Esophagus mucosa (tissue), 1 donor: Measurements from ENCODE around the gene KCNT2. TPM values are rescaled to one million over a fixed set of nuclear protein-coding genes. Genes with fewer than 3 reads are reported as not detected.

Experiments used
- ATAC-seq: fragments of 200-7000 bp; cut with Tn5 transposase; one replicate; pipeline ENCODE4 v1.9.1; 2020
- total RNA-seq: library from RNA; stranded (reverse); gene quantifications from one replicate; pipeline ENCODE4 v1.2.4, GENCODE V29; 2023
- donor health status: DM: yes; HTN: yes; CAD: no.

KCNT2 gene
- total RNA-seq, 1 donor from 2014 or later, result 0.20 TPM

DNA sequence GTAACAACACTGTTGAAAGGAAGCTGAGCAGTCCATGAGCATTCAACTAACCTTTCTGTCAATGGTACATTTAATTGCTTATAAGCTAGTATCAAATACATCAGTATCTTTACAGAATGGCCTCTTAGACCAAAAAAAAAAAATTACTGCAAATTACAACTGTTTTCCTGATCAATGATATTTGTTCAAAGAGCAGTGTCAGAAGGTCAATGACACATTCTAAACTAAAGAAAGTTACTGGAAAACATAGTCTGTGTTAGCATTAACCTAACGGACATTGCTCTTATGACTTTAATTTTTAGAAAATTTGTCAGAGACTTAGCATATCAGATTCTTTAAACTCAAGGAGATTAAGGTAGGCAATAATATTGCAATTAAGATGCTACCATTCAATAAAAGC, 162.5 kb downstream of the KCNT2 start:
- ATAC-seq, result no peak

GRCh38 chr1:196444634-196445033, 163.6 kb downstream of the KCNT2 start:
- no peak for ATAC-seq

DNA sequence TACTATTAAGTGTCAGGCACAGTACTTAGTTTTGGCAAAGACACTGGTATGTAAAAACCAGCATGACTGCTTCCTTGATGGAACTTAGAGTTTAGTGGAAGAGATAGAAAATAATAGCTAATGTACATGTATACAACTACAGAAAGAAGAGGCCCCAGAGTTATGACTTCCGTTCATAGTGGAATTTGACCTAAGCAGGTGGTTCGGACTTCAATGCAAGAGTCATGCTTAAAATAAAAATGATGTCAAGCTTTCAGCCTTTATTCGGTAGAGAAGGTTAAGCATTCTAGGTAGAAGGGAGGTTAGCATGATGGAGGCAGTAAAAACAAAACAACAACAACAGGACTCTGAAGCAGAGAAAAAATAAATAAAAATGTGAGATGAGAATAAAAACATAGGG, 165.9 kb downstream of the KCNT2 start:
- no peak for ATAC-seq

DNA sequence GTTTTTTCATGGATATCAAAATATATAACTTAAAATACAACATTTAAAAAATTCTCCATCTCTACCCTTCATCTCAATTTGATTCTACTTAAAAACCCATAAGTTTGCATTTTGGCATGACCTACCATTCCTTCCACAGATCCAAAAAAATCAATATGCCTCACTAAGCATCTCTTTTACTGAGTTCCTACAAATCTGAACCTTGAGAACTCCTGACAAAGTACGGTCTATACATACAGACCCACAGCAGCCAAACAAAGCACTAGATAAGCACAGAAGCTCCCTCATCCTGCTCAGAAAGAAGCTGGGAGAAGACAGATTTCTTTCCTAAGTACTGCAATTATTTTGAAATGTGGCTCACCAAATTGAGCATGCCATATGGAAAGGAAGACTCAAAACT, 167.5 kb downstream of the KCNT2 start:
- ATAC-seq, result no peak

DNA sequence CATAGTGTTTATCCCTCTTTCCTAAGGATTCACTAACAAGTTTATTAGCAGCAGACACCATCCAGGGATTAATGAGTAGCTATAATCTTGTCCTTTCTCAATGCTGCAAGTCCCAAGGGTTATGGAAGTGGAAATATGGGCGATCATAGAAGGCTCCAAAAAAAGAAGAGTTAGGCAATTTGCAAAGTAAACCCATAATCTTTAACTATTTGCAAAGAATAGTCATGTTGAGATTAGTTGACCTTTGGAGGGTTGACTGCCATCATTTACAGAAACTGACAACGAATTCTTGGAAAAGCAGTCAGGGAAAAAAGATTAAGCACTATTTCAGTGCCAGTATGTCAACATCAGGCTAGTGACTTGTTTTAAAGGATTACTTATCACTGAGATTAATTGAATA, 169.9 kb downstream of the KCNT2 start:
- ATAC-seq, result no peak

DNA sequence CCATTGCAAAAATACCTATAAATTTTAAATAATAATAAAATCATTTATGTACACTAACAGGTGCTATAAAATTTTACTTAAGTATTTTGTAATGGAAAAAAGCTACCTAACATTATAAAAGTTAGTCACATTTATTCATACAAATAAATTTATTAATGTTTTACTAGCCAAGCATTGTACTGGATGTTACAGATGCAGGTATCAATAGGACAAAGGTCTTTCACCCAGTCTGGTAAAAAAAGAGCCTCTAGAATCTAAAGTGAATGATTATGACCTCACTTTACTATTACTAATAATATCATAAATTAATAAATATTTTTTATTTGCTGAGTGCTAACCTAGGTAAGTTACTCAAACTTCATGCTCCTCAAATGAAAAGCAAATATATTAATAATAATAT, 170.6 kb downstream of the KCNT2 start:
- no peak for ATAC-seq

- no peak for ATAC-seq
Measured at GRCh38 chr1:196433000-196433399, 175.2 kb downstream of the KCNT2 start.

GRCh38 chr1:196427976-196428734, 180.1 kb downstream of the KCNT2 start:
- ATAC-seq, result no peak

GRCh38 chr1:196425513-196425912, 182.7 kb downstream of the KCNT2 start:
- no peak for ATAC-seq

GRCh38 chr1:196423612-196424011, 184.6 kb downstream of the KCNT2 start:
- ATAC-seq, result no peak

DNA sequence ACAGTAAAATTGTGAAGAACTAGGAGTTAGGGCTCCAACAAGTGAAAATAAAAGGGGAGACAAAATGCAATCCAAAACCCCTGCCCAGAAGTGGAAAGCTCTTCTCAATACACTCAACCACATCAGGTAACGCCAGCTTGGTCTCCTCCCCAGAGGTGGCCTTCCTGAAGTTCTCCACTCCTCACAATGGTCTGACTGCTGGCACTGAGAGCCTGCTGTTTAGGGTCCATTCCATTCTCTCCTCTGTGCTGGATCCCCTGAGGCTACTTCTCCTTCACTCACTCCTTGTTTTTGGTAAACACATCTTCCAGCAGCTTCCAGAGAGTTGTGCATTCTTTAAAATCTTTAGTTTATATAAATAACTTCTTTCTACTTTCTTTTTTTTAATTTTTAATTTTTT, 189.5 kb downstream of the KCNT2 start:
- no peak for ATAC-seq

DNA sequence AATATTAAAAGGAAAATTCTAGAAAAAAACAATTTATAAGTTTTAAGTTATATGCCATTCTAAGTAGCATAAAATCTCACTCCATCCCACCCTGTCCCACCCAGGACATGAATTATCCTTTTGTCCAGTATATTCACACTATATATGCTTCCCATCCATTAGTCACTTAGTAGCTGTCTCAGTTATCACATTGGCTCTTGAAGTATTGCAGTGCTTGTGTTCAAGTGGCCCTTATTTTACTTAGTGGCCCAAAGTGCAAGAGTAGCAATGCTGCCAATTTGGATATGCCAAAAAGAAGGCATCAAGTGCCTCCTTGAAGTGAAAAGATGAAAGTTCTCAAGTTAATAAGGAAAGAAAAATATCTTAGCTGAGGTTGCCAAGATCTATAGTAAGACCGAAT, 192.3 kb downstream of the KCNT2 start:
- ATAC-seq, result no peak

DNA sequence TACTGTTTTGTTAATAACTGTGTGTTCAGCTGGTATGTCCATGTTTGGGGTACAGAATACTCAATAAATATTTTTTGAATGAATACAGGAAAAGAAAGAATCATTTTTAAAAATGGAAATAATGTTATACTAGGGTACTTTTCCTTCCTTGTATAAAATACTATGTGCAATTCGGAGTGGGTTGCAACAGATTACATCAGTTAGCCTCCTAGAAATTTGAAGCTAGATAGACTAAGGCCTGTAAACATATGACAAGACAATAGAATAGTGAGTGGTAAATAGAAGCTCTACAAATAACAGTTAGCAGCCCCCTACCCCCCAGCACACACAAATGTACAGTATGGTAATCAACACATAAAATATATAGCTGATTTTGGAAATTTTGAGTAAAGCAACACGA, 195.9 kb downstream of the KCNT2 start:
- no peak for ATAC-seq

DNA sequence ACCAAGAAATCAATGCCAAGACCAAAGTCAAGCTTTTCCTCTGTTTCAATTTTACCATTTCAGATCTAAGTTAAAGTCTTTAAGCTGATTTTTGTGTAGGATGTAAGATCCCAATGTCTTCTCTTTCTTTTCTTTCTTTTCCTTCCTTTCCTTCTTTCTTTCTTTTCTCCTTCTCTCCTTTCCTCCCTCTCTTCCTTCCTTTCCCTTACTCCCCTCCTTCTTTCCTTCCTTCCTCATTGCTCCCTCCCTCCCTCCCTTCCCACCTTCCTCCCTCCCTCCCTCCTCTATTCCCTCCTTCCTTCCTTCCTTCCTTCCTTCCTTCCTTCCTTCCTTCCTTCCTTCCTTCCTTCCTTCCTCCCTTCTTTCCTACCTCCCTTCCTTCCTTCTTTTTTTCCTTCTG, 197.5 kb downstream of the KCNT2 start:
- ATAC-seq, result no peak

DNA sequence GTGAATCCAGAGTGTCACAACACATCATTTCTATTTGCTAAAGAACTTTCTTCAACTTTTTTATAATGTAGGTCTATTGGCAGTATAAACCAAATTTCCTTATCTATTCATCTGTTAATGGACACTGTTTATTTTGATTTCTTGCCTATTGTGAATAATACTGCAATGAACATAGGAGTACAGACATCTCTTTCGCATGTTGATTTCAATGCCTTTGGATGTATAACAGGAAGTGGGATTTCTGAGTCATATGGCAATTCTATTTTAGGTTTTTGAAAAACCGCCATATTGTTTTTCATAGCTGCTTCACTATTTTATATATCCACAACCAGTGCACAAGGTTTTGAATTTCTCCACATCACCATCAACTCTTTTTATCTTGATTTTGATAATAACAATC, 198.7 kb downstream of the KCNT2 start:
- no peak for ATAC-seq

DNA sequence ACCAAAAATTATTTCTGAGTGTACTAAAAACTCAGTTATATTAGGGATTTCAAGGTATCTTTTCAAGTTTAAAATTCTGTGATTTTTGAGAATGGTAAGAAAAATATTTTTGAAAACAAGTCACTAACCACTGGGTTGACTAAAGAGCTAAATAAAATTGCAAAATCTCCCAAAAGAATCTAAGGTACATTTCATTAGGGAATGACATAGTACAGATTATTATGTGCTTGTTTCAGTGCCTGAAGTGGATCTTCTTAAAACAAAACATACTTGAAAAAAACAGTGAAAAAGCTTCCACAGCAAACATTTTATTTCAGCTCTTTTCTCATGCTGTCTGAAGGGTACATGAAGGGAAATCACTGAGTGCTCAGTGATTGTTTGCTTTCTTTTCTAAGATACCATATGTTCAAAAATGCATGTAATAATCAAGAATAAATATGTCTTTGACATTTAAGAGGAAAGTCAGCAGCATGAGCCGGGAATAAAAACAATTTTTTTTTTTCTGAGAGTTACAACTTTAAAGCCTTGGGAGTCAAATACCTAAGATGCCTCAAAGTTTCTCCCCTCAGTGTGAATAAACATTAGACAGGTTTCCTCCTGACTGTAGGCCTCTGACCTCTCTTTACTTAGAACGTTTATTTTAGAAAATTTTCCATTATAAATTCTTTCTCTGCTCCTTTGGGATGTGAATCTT, 200.7 kb downstream of the KCNT2 start:
- ATAC-seq, result no peak

- no peak for ATAC-seq
Measured at GRCh38 chr1:196405839-196406238, 202.4 kb downstream of the KCNT2 start.

- no peak for ATAC-seq
Measured at GRCh38 chr1:196403803-196404690, 204.2 kb downstream of the KCNT2 start.

- ATAC-seq, result no peak
Measured at GRCh38 chr1:196401891-196402290, 206.3 kb downstream of the KCNT2 start.

DNA sequence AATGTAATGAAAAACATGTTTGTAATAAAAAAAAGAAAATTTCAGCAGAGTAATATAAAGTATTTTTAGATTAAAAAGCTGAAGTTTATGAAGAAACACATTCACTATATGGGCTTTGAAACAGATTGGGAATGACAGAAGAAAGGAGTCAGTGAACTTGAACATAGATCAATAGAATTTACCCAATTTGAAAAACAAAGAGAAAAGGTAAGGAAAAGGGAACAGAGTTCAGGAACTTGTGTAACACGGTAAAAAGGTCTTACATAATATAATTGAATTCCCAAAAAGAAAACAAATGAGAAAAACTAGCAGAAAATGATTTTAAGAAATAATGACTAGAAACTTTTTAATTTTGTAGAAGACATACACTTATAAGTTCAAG, 206.8 kb downstream of the KCNT2 start:
- no peak for ATAC-seq

DNA sequence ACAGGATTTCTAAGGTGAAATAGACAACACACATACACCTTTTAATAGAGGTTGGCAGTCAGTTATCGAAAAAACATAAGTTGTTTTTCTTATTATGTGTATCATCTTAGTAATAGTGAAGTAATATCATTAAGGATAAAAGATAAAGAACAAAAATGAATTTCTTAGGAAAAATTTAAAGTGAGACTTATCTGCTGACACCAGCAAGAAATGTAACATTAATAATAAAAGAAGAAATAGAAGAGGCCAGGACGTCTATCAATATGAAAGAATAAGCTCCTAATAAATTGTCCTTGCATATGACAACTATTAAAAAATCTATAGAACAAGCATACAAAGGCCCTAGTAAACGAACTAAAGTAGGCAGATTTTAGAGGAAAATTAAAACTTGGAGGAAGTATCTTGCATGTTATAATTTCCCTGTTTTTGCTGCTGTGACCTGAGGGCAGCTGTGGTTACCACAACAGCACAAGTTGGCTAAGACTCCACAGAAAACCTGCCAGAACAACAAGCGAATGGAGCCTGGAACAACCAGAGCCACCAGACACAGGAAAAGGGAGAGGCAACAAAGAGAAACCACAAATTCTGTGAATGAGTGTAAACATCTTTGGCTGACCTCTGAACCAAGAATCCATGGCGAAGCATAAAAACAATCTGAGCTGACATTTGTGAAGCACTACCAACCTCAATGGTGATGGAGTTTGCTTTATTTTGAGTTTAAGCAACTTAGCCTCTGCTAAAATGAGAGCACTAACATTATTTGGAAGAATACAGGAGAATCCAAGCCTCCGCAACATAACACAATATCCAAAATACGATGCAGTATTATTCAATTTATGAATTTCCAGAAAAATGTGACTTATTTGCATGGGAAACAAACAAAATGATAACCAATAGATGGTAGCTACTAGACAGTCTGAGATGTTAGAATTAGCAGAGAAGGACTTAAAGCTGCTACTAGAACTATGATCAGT, 207.5 kb downstream of the KCNT2 start:
- ATAC-seq, result no peak

DNA sequence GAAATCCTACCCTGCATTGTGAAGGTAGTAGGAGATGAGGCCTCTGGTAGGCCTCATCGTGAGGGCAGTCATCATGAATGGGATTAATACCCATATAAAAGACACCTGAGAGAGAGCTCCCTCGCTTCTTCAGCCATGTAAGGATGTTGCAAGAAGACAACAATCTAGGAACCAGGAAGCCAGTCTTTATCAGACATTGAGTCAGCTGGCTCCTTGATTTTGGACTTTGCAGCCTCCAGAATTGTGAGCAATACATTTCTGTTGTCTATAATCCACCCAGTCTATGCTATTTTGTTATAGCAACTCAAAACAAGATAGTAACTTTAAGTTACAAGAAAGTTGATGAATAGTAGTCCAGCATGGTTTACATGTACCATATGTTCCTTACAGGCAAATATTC, 208.5 kb downstream of the KCNT2 start:
- ATAC-seq, result no peak
